GM12878 (cell line): ENCODE measurements around the gene ASH1L. TPM values are rescaled to one million over a fixed set of nuclear protein-coding genes. Genes with fewer than 3 reads are reported as not detected.

Source experiments
- ATAC-seq: fragments of 200-7000 bp; cut with Tn5 transposase; 3 replicates; pipeline ENCODE4 v1.9.1; 2020; ENCODE audit warnings: mild to moderate bottlenecking, moderate library complexity
- BruUV-seq: library from RNA; stranded (reverse); fragments of 400-500 nt; replicated peaks from 2 replicates; lab custom pipeline; 2021; lab: Mats Ljungman, UMichigan
- CTCF ChIA-PET: fragments of 300-600 bp; sonication (Branson Sonifier 250); formaldehyde crosslinking; extraction: SDS; loops from one replicate; lab custom pipeline; 2021; ENCODE audit warnings: inconsistent platforms; lab: Yijun Ruan, JAX
- POLR2A ChIA-PET: fragments of 350-600 bp; formaldehyde crosslinking; extraction: SDS; loops from one replicate; lab custom pipeline; 2021; ENCODE audit warnings: inconsistent platforms; lab: Charles Lee
- RAD21 ChIA-PET: fragments of 300-600 bp; sonication (Branson Sonifier 250); formaldehyde crosslinking; loops from one replicate; lab custom pipeline; 2023; ENCODE audit warnings: antibody characterized with exemption; ENCODE audit not compliant: unreplicated experiment; lab: Charles Lee
- SMC1A ChIA-PET: fragments of 300-600 bp; sonication (Branson Sonifier 250); formaldehyde crosslinking; loops from one replicate; lab custom pipeline; 2023; ENCODE audit not compliant: unreplicated experiment, uncharacterized antibody; lab: Charles Lee
- DNase-seq: peaks from one replicate; pipeline ENCODE4 v3.0.0-alpha.2; 2011; ENCODE audit warnings: low read depth, low spot score
- FAIRE-seq: peaks from 3 replicates; lab custom pipeline; 2011; peaks lifted over from hg19 to GRCh38; lab: Jason Lieb, UNC
- H2AFZ ChIP-seq: 2 replicates; pipeline ENCODE4 v1.6.0; 2011; ENCODE audit warnings: low read depth, low read length, control low read depth; ENCODE audit not compliant: control insufficient read depth
- H3K27ac ChIP-seq: 2 replicates; pipeline ENCODE4 v1.5.1; 2011; ENCODE audit warnings: control low read depth; ENCODE audit not compliant: control insufficient read depth, insufficient read depth
- H3K27me3 ChIP-seq, 2 experiments: replicated peaks in 1 of 2; 2 replicates each; pipeline versions ENCODE4 v1.6.0 to v1.6.1; 2011; ENCODE audit warnings: low read length in 1 of 2; ENCODE audit not compliant: control insufficient read depth in 2 of 2, insufficient read depth in 2 of 2
- H3K36me3 ChIP-seq, 2 experiments: 2 replicates each; pipeline ENCODE4 v1.5.1; 2011; ENCODE audit warnings: low read length in 1 of 2; ENCODE audit not compliant: control insufficient read depth in 2 of 2, insufficient read depth in 2 of 2
- H3K4me1 ChIP-seq: 2 replicates; pipeline ENCODE4 v1.6.1; 2011; ENCODE audit warnings: mild to moderate bottlenecking, low read length, moderate library complexity, mixed read lengths; ENCODE audit not compliant: control insufficient read depth, insufficient read depth
- H3K4me2 ChIP-seq: 2 replicates; pipeline ENCODE4 v1.6.0; 2011; ENCODE audit warnings: control low read depth; ENCODE audit not compliant: control insufficient read depth, insufficient read depth
- H3K4me3 ChIP-seq: fragments of 200-600 bp; sonication (generic); 2 replicates; pipeline ENCODE4 v1.5.1; 2016
- H3K79me2 ChIP-seq: 2 replicates; pipeline ENCODE4 v1.6.0; 2011; ENCODE audit warnings: low read length; ENCODE audit not compliant: control insufficient read depth, insufficient read depth
- H3K9ac ChIP-seq: 2 replicates; pipeline ENCODE4 v1.8.0; 2011; ENCODE audit warnings: low read length, control low read depth, mixed read lengths; ENCODE audit not compliant: control insufficient read depth, insufficient read depth
- H3K9me3 ChIP-seq: replicated peaks from 3 replicates; pipeline ENCODE4 v1.5.1; 2011; ENCODE audit warnings: mild to moderate bottlenecking, low read length; ENCODE audit not compliant: control insufficient read depth, insufficient read depth
- H4K20me1 ChIP-seq: 2 replicates; pipeline ENCODE4 v1.6.0; 2011; ENCODE audit not compliant: control insufficient read depth, insufficient read depth
- E2F8 ChIP-seq: fragments of 450-650 bp; IDR thresholded peaks from 2 replicates; pipeline ENCODE4 v1.6.1; 2018; ENCODE audit warnings: mild to moderate bottlenecking, low read depth, moderate library complexity; ENCODE audit not compliant: partially characterized antibody
- E4F1 ChIP-seq: fragments of 450-650 bp; IDR thresholded peaks from 2 replicates; pipeline ENCODE4 v1.6.1; 2018; ENCODE audit warnings: borderline replicate concordance, mild to moderate bottlenecking; ENCODE audit not compliant: partially characterized antibody
- ELK1 ChIP-seq: IDR thresholded peaks from 2 replicates; pipeline ENCODE4 v1.6.1; 2012; ENCODE audit warnings: low read depth, low read length, improper control_type of control experiment
- GABPA ChIP-seq: IDR thresholded peaks from 2 replicates; pipeline ENCODE4 v1.6.1; 2014; ENCODE audit warnings: antibody characterized with exemption, low read depth, mild to moderate bottlenecking, inconsistent platforms
- NFYA ChIP-seq: IDR thresholded peaks from 2 replicates; pipeline ENCODE4 v1.6.1; 2011; ENCODE audit warnings: low read depth, mild to moderate bottlenecking, low read length, improper control_type of control experiment, borderline replicate concordance
- NFYB ChIP-seq: IDR thresholded peaks from 2 replicates; pipeline ENCODE4 v1.6.1; 2011; ENCODE audit warnings: low read depth, mild to moderate bottlenecking, low read length, improper control_type of control experiment, moderate library complexity; ENCODE audit not compliant: insufficient read depth
- NKRF ChIP-seq: fragments of 450-650 bp; conservative IDR thresholded peaks from 2 replicates; pipeline ENCODE4 v1.6.1; 2017; ENCODE audit warnings: mild to moderate bottlenecking, moderate library complexity
- PAX8 ChIP-seq: fragments of 450-650 bp; IDR thresholded peaks from 2 replicates; pipeline ENCODE4 v1.6.1; 2017; ENCODE audit warnings: mild to moderate bottlenecking, moderate library complexity
- PBX3 ChIP-seq: IDR thresholded peaks from 2 replicates; pipeline ENCODE4 v1.6.1; 2011; ENCODE audit warnings: mild to moderate bottlenecking, low read depth, low read length, moderate library complexity; ENCODE audit not compliant: insufficient replicate concordance
- SMC3 ChIP-seq: IDR thresholded peaks from 2 replicates; pipeline ENCODE4 v1.6.1; 2011; ENCODE audit warnings: low read length, improper control_type of control experiment, borderline replicate concordance
- YBX1 ChIP-seq: fragments of 450-650 bp; IDR thresholded peaks from 2 replicates; pipeline ENCODE4 v1.6.1; 2016; ENCODE audit warnings: antibody characterized with exemption
- ZNF274 ChIP-seq: IDR thresholded peaks from one replicate; pipeline ENCODE4 v1.8.0; 2011; ENCODE audit not compliant: insufficient read length, insufficient read depth
- WGBS: methylation state at CpG from one replicate; pipeline ENCODE4 v1.1.6; 2016; ENCODE audit warnings: low lambda C conversion rate; ENCODE audit not compliant: insufficient replicate concordance, insufficient coverage; ENCODE audit errors: missing lambda C conversion rate; 5-methylcytosine and 5-hydroxymethylcytosine counted together
- in situ Hi-C: fragments of 300-500 bp; cut with MboI; formaldehyde crosslinking; loops from 9 replicates; pipeline ENCODE4 v1.14.3; 2018; ENCODE audit warnings: mixed read lengths
- intact Hi-C: fragments of 100-400 bp; cut with micrococcal nuclease; formaldehyde crosslinking; loops from one replicate; pipeline ENCODE4 v1.14.2; 2022; ENCODE audit not compliant: unreplicated experiment
- polyA plus RNA-seq, 11 experiments: library from polyadenylated mRNA; depleted of rRNA in 4 of 11; unstranded in 6 of 11; stranded (reverse) in 5 of 11; fragments of >200 nt; fragmentation: Nextera tagmentation in 4 of 11; fragmentation: Illumina TruSeq in 1 of 11; extraction: Ambion mirVana in 4 of 11; extraction: Trizol in 1 of 11; gene quantifications; 1 replicate in 1 of 11; 2 replicates in 10 of 11; pipeline versions ENCODE4 v1.2.1 to v1.2.3, GENCODE V29; 2011 to 2016; ENCODE audit warnings: inconsistent platforms in 2 of 11, missing spikeins in 2 of 11, low read depth in 1 of 11
- total RNA-seq, 4 experiments: library from RNA; depleted of rRNA in 3 of 4; stranded (reverse); fragments of >200 nt in 3 of 4; fragmentation: Illumina TruSeq in 1 of 4; extraction: Trizol in 1 of 4; gene quantifications; 2 replicates each; pipeline versions ENCODE4 v1.2.1 to v1.2.3, GENCODE V29; 2013 to 2021

The ASH1L gene
- total and polyA plus RNA-seq, 10 of the 15 experiments (the other 5 are each of a cell fraction or from before 2014, with no cell fraction given): 1.7 to 23.9 (median 16.6) TPM

- TF ChIP-seq E4F1: no peak
- TF ChIP-seq YBX1: no peak
- no peak for TF ChIP-seq NFYB
- TF ChIP-seq ZNF274: no peak
- no peak for TF ChIP-seq PAX8
- TF ChIP-seq NKRF: no peak
These were observed 236.5 kb downstream of the ASH1L start (continued) for GRCh38 chr1:155326020-155326526.

GRCh38 chr1:155325603-155325893 lies 237.1 kb downstream of the ASH1L start:
- Histone ChIP-seq H4K20me1 (no peaks in the 10 kb centered on the region), H3K9me3 (no peaks in the 10 kb centered on the region), H2AFZ (no peak overlapping the region), H3K4me1 (peaks cover 7% of the 10 kb centered on the region), H3K4me2 (peak overlapping the region; percentile 88; the same call in 1 of the 2 replicates), H3K9ac (no peak overlapping the region), H3K27ac (no peak overlapping the region), H3K79me2 (no peaks in the 10 kb centered on the region; the same call in 1 of the 2 replicates), H3K36me3 (peaks cover 7 to 9% of the 10 kb centered on the region in 2 experiments; a peak in 3 of 4 replicates), H3K4me3 (peak overlapping the region; percentile 88; the same call in 1 of the 2 replicates), H3K27me3 (no peaks in the 10 kb centered on the region)
- ChIA-PET RAD21 (interaction anchor here (2.3 to 5.4 kb wide), 2 partner anchors 53 to 74 kb away, joined by 13 to 81 read pairs; partner anchors contain the start of gene CLK2), CTCF (interaction anchor here (2.7 to 9.6 kb wide), 2 partner anchors 73 to 81 kb away, joined by 16 to 225 read pairs; partner anchors contain the start of gene ENTREP3), POLR2A (interaction anchor here (2.3 to 3.5 kb wide), 2 partner anchors 52 to 81 kb away, joined by 6 to 28 read pairs; partner anchors contain the start of gene CLK2), SMC1A (interaction anchor here (6.8 kb wide), 1 partner anchor 74 kb away, joined by 57 read pairs; no protein-coding TSS in a partner anchor)
- BruUV-seq: no TSS peak
- intact Hi-C loops: no loop called here
- ATAC-seq (no peak), FAIRE-seq (no peak), DNase-seq (no peak)
- WGBS: 74% methylated on average over 6 of the region's 6 CpGs
- in situ Hi-C loops: no loop called here
- no peak for TF ChIP-seq SMC3
- no peak for TF ChIP-seq E2F8
- TF ChIP-seq GABPA: no peak
- no peak for TF ChIP-seq ELK1
- no peak for TF ChIP-seq NFYB
- no peak for TF ChIP-seq NFYA
- no peak for TF ChIP-seq PBX3
